A549 (cell line): ENCODE results near the gene PRKAG3. TPM values are rescaled to one million over a fixed set of nuclear protein-coding genes. Genes with fewer than 3 reads are reported as not detected.

Experiments
- ATAC-seq, 2 experiments: fragments of 200-7000 bp in 1 of 2; fragments of >200 bp in 1 of 2; cut with Nextera tagmentation in 1 of 2; cut with Tn5 transposase in 1 of 2; 3 replicates each; pipeline versions ENCODE4 v1.8.0 to v1.9.1; 2018 to 2020; ENCODE audit warnings: mild to moderate bottlenecking in 1 of 2, moderate library complexity in 1 of 2
- CTCF ChIA-PET: fragments of 300-600 bp; sonication (Branson Sonifier 250); formaldehyde crosslinking; extraction: SDS; loops from one replicate; lab custom pipeline; 2021; ENCODE audit warnings: antibody characterized with exemption, inconsistent platforms; lab: Yijun Ruan, JAX
- POLR2A ChIA-PET: fragments of 350-600 bp; formaldehyde crosslinking; extraction: SDS; loops from one replicate; lab custom pipeline; 2021; ENCODE audit warnings: antibody characterized with exemption, inconsistent platforms; lab: Yijun Ruan, JAX
- DNase-seq, 2 experiments: peaks; one replicate each; pipeline versions ENCODE4 v3.0.0 to v3.0.0-alpha.2; 2011 to 2016; ENCODE audit warnings: low read depth in 1 of 2, low spot score in 1 of 2
- FAIRE-seq: peaks from 2 replicates; lab custom pipeline; 2011; peaks lifted over from hg19 to GRCh38; lab: Jason Lieb, UNC
- H3K27ac ChIP-seq, 2 experiments: fragments of >200 bp; sonication (Bioruptor Twin); formaldehyde crosslinking; 3 replicates each; pipeline ENCODE4 v1.5.1; 2016 to 2017
- H3K4me1 ChIP-seq: fragments of >200 bp; sonication (Bioruptor Twin); formaldehyde crosslinking; 3 replicates; pipeline ENCODE4 v1.6.1; 2016
- H3K4me2 ChIP-seq: fragments of >200 bp; sonication (Bioruptor Twin); formaldehyde crosslinking; 3 replicates; pipeline ENCODE4 v1.6.1; 2016
- H3K4me3 ChIP-seq: fragments of >200 bp; sonication (Bioruptor Twin); formaldehyde crosslinking; 3 replicates; pipeline ENCODE4 v1.5.1; 2016
- H3K9me3 ChIP-seq: fragments of >200 bp; sonication (Bioruptor Twin); formaldehyde crosslinking; 3 replicates; pipeline ENCODE4 v1.6.1; 2016
- ATOH8 ChIP-seq: fragments of 250-450 bp; sonication (Bioruptor Pico); IDR thresholded peaks from 2 replicates; pipeline ENCODE4 v1.5.0; 2020; ENCODE audit warnings: low read depth, mild to moderate bottlenecking, moderate library complexity
- BCL3 ChIP-seq: fragments of >200 bp; sonication (Bioruptor Twin); formaldehyde crosslinking; IDR thresholded peaks from 3 replicates; pipeline ENCODE4 v1.6.1; 2016
- BHLHE40 ChIP-seq: IDR thresholded peaks from 2 replicates; pipeline ENCODE4 v1.6.1; 2012; ENCODE audit warnings: low read depth, low read length, inconsistent platforms
- CEBPB ChIP-seq, 2 experiments: fragments of >200 bp in 1 of 2; sonication (Bioruptor Twin) in 1 of 2; formaldehyde crosslinking in 1 of 2; IDR thresholded peaks; 2 replicates each; pipeline ENCODE4 v1.6.1; 2012 to 2016
- CHD4 ChIP-seq: fragments of 200-600 bp; sonication (generic); IDR thresholded peaks from 2 replicates; pipeline ENCODE4 v1.6.1; 2016; ENCODE audit warnings: antibody characterized with exemption, mild to moderate bottlenecking, borderline replicate concordance
- CTCF ChIP-seq: fragments of >200 bp; sonication (Bioruptor Twin); formaldehyde crosslinking; IDR thresholded peaks from 3 replicates; pipeline ENCODE4 v1.5.1; 2016
- FOSB ChIP-seq: fragments of 250-450 bp; sonication (Bioruptor Pico); IDR thresholded peaks from 2 replicates; pipeline ENCODE4 v1.5.0; 2020; ENCODE audit warnings: mild to moderate bottlenecking, moderate library complexity
- HDAC2 ChIP-seq: fragments of 200-600 bp; sonication (generic); IDR thresholded peaks from 2 replicates; pipeline ENCODE4 v1.6.1; 2016
- HMGXB4 ChIP-seq: fragments of 250-450 bp; sonication (Bioruptor Pico); IDR thresholded peaks from 2 replicates; pipeline ENCODE4 v1.5.0; 2021; ENCODE audit warnings: mild to moderate bottlenecking, moderate library complexity, borderline replicate concordance
- JUN ChIP-seq, 2 experiments: fragments of >200 bp; sonication (Bioruptor Twin); formaldehyde crosslinking; IDR thresholded peaks; 2 replicates in 1 of 2; 3 replicates in 1 of 2; pipeline ENCODE4 v1.6.1; 2016 to 2017
- JUNB ChIP-seq: fragments of >200 bp; sonication (Bioruptor Twin); formaldehyde crosslinking; IDR thresholded peaks from 2 replicates; pipeline ENCODE4 v1.6.1; 2016
- KDM1A ChIP-seq: fragments of 200-600 bp; sonication (generic); IDR thresholded peaks from 2 replicates; pipeline ENCODE4 v1.6.1; 2016; ENCODE audit warnings: low read depth, mild to moderate bottlenecking
- NFE2L2 ChIP-seq: fragments of 150-350 bp; conservative IDR thresholded peaks from 2 replicates; pipeline ENCODE4 v1.6.1; 2014; ENCODE audit warnings: low read length
- NPAS2 ChIP-seq: fragments of 250-450 bp; sonication (Bioruptor Pico); IDR thresholded peaks from 2 replicates; pipeline ENCODE4 v1.8.0; 2022; ENCODE audit warnings: mild to moderate bottlenecking, moderate library complexity, borderline replicate concordance
- NR3C1 ChIP-seq: fragments of >200 bp; sonication (Bioruptor Twin); formaldehyde crosslinking; IDR thresholded peaks from 3 replicates; pipeline ENCODE4 v1.6.1; 2017
- POLR2A ChIP-seq: IDR thresholded peaks from 2 replicates; pipeline ENCODE4 v1.6.1; 2012; ENCODE audit warnings: mild to moderate bottlenecking, low read length
- POLR2AphosphoS2 ChIP-seq: conservative IDR thresholded peaks from 2 replicates; pipeline ENCODE4 v1.6.1; 2012; ENCODE audit warnings: low read length, improper control_type of control experiment, inconsistent platforms
- RAD21 ChIP-seq, 2 experiments: fragments of >200 bp in 1 of 2; sonication (Bioruptor Twin) in 1 of 2; formaldehyde crosslinking in 1 of 2; IDR thresholded peaks in 1 of 2; conservative IDR thresholded peaks in 1 of 2; 2 replicates in 1 of 2; 3 replicates in 1 of 2; pipeline ENCODE4 v1.6.1; 2012 to 2018; ENCODE audit warnings: inconsistent platforms in 1 of 2
- RARB ChIP-seq: fragments of 250-450 bp; sonication (Bioruptor Pico); IDR thresholded peaks from 2 replicates; pipeline ENCODE4 v1.8.0; 2021; ENCODE audit warnings: mild to moderate bottlenecking, moderate library complexity
- RFX5 ChIP-seq: fragments of 450-650 bp; IDR thresholded peaks from 2 replicates; pipeline ENCODE4 v1.7.1; 2014; ENCODE audit warnings: antibody characterized with exemption, mild to moderate bottlenecking, moderate library complexity
- SMC3 ChIP-seq: fragments of >200 bp; sonication (Bioruptor Twin); formaldehyde crosslinking; IDR thresholded peaks from 3 replicates; pipeline ENCODE4 v1.6.1; 2018; ENCODE audit warnings: inconsistent platforms
- TFCP2L1 ChIP-seq: fragments of 250-450 bp; sonication (Bioruptor Pico); IDR thresholded peaks from 2 replicates; pipeline ENCODE4 v1.5.0; 2021; ENCODE audit warnings: mild to moderate bottlenecking
- TP53 ChIP-seq: fragments of 250-450 bp; sonication (Bioruptor Pico); IDR thresholded peaks from 2 replicates; pipeline ENCODE4 v1.5.0; 2021; ENCODE audit warnings: mild to moderate bottlenecking, moderate library complexity
- USF2 ChIP-seq: fragments of 450-650 bp; IDR thresholded peaks from 2 replicates; pipeline ENCODE4 v1.6.1; 2014; ENCODE audit warnings: antibody characterized with exemption
- ZC3H11A ChIP-seq: fragments of 450-650 bp; IDR thresholded peaks from 2 replicates; pipeline ENCODE4 v1.6.1; 2014; ENCODE audit warnings: antibody characterized with exemption, mild to moderate bottlenecking
- ZFP36 ChIP-seq: fragments of 450-650 bp; IDR thresholded peaks from 2 replicates; pipeline ENCODE4 v1.6.1; 2014; ENCODE audit warnings: borderline replicate concordance; ENCODE audit not compliant: partially characterized antibody
- ZNF302 ChIP-seq: fragments of 250-450 bp; sonication (Bioruptor Pico); IDR thresholded peaks from 2 replicates; pipeline ENCODE4 v1.9.0; 2021; ENCODE audit warnings: inconsistent platforms, mild to moderate bottlenecking, moderate library complexity
- ZSCAN20 ChIP-seq: fragments of 250-450 bp; sonication (Bioruptor Pico); IDR thresholded peaks from 2 replicates; pipeline ENCODE4 v1.8.0; 2022; ENCODE audit warnings: mild to moderate bottlenecking, moderate library complexity
- WGBS: methylation state at CpG from one replicate; pipeline ENCODE4 v1.1.6; 2017; ENCODE audit errors: missing lambda C conversion rate; 5-methylcytosine and 5-hydroxymethylcytosine counted together
- polyA plus RNA-seq, 4 experiments: library from polyadenylated mRNA; depleted of rRNA in 3 of 4; stranded (reverse); fragments of >200 nt; fragmentation: RNase III in 1 of 4; extraction: RNeasy Plus Mini Kit Qiagen cat#74134 plus additional on column Dnase treatment in 1 of 4; gene quantifications; 2 replicates in 3 of 4; 3 replicates in 1 of 4; pipeline ENCODE4 v1.2.3, GENCODE V29; 2011 to 2017

PRKAG3 gene
- polyA plus RNA-seq, 2 of the 4 experiments (the other 2 are of a cell fraction), result not detected

GRCh38 chr2:218839430-218839829 lies 7.8 kb upstream of the PRKAG3 start:
- Histone ChIP-seq H3K27ac (no peak overlapping the region), H3K9me3 (peaks cover 7% of the 10 kb centered on the region; the same call in 1 of the 3 replicates)
- no peak for TF ChIP-seq TFCP2L1 (CRISPR knock-in tag)
- TF ChIP-seq TP53 (CRISPR knock-in tag), result no peak
- TF ChIP-seq, all 56 proteins: peak for 0
- H3K4me2 ChIP-seq, result no peak overlapping the region
- CTCF ChIA-PET, result interaction anchor here (0.9 to 3.8 kb wide), 3 partner anchors 9 to 152 kb away, joined by 3 to 24 read pairs (median 4); no protein-coding TSS in a partner anchor
- FAIRE-seq (no peak), DNase-seq (no peak), ATAC-seq (no peak)
- WGBS, result 32% methylated on average over 4 of the region's 4 CpGs
- POLR2A ChIA-PET, result no interaction called here
- no peak overlapping the region for H3K4me3 ChIP-seq
- no peaks in the 10 kb centered on the region for H3K4me1 ChIP-seq

GRCh38 chr2:218837495-218837894 lies 5.9 kb upstream of the PRKAG3 start:
- Histone ChIP-seq H3K9me3 (peaks cover 7% of the 10 kb centered on the region; the same call in 1 of the 3 replicates), H3K27ac (no peak overlapping the region), H3K4me1 (peaks cover 2% of the 10 kb centered on the region; the same call in 2 of the 3 replicates), H3K4me2 (no peak overlapping the region), H3K4me3 (no peak overlapping the region)
- WGBS, result 68% methylated on average over 2 of the region's 2 CpGs
- POLR2A ChIA-PET, result no interaction called here
- CTCF ChIA-PET, result interaction anchor here (0.8 to 3.8 kb wide), 5 partner anchors 10 to 150 kb away, joined by 3 to 24 read pairs (median 4); partner anchors contain the start of gene TTLL4
- ATAC-seq, result no peak
- FAIRE-seq, result no peak
- TF ChIP-seq KDM1A (no peak), CEBPB (IDR thresholded peaks at IDR 0.05) (no peak), SMC3 (no peak), JUNB (no peak), ATOH8 (CRISPR knock-in tag) (no peak), BHLHE40 (no peak), JUN (IDR thresholded peaks at IDR 0.05) (no peak), BCL3 (no peak), FOSB (no peak), HMGXB4 (CRISPR knock-in tag) (no peak), NPAS2 (CRISPR knock-in tag) (no peak), ZSCAN20 (CRISPR knock-in tag) (no peak), ZNF302 (no peak), RFX5 (no peak), CHD4 (no peak), NR3C1 (no peak), TFCP2L1 (CRISPR knock-in tag) (no peak), RARB (CRISPR knock-in tag) (no peak), POLR2AphosphoS2 (no peak)
- no peak for DNase-seq

- H3K4me1 ChIP-seq, result peaks cover 8% of the 10 kb centered on the region; the same call in 2 of the 3 replicates
- ChIA-PET CTCF (interaction anchor here (1.2 to 5.0 kb wide), 3 partner anchors 10 to 63 kb away, joined by 6 to 22 read pairs (median 8); no protein-coding TSS in a partner anchor), POLR2A (no interaction called here)
- H3K27ac ChIP-seq, result no peak overlapping the region
- no peak overlapping the region for H3K4me2 ChIP-seq
- no peak overlapping the region for H3K4me3 ChIP-seq
- DNase-seq, result no peak
- no peak for FAIRE-seq
- no peak for ATAC-seq
- WGBS, result 53% methylated on average over 4 of the region's 4 CpGs
- H3K9me3 ChIP-seq, result peaks cover 7% of the 10 kb centered on the region; the same call in 1 of the 3 replicates
- TF ChIP-seq USF2 (no peak), SMC3 (no peak), CTCF (no peak), ZFP36 (no peak), POLR2A (no peak), ZSCAN20 (CRISPR knock-in tag) (no peak), ZC3H11A (no peak), KDM1A (no peak), NFE2L2 (no peak), HDAC2 (no peak), RAD21 (conservative IDR thresholded peaks at IDR 0.05 in 1 of 2, IDR thresholded peaks at IDR 0.05 in 1 of 2) (no peak), ATOH8 (CRISPR knock-in tag) (no peak), TP53 (CRISPR knock-in tag) (no peak)
Measured at GRCh38 chr2:218834685-218835084, 3.1 kb upstream of the PRKAG3 start.
